Osteoblast (primary cell): ENCODE data around the gene C1orf159. TPM values are rescaled to one million over a fixed set of nuclear protein-coding genes. Genes with fewer than 3 reads are reported as not detected.

Experiments used
- DNase-seq: peaks from one replicate; pipeline ENCODE4 v3.0.0; 2011; ENCODE audit warnings: low spot score, mixed read lengths; ENCODE audit not compliant: insufficient read length; ENCODE audit errors: missing footprints
- H2AFZ ChIP-seq: 2 replicates; pipeline ENCODE4 v1.6.0; 2011; ENCODE audit warnings: mild to moderate bottlenecking, low read length
- H3K27ac ChIP-seq: 2 replicates; pipeline ENCODE4 v1.5.1; 2011; ENCODE audit warnings: mild to moderate bottlenecking, low read depth, low read length, moderate library complexity
- H3K27me3 ChIP-seq: 2 replicates; pipeline ENCODE4 v1.6.0; 2012; ENCODE audit warnings: mild to moderate bottlenecking, control low read depth, inconsistent platforms, low read length, moderate library complexity; ENCODE audit not compliant: insufficient read depth
- H3K36me3 ChIP-seq: 2 replicates; pipeline ENCODE4 v1.5.1; 2011; ENCODE audit warnings: mild to moderate bottlenecking, low read length, control low read depth, moderate library complexity; ENCODE audit not compliant: insufficient read depth
- H3K4me1 ChIP-seq: 2 replicates; pipeline ENCODE4 v1.5.1; 2011; ENCODE audit warnings: mild to moderate bottlenecking, low read length, control low read depth, moderate library complexity; ENCODE audit not compliant: insufficient read depth
- H3K4me2 ChIP-seq: 2 replicates; pipeline ENCODE4 v1.6.0; 2011; ENCODE audit warnings: mild to moderate bottlenecking, low read length; ENCODE audit not compliant: insufficient read depth
- H3K4me3 ChIP-seq: fragments of 200-600 bp; sonication (generic); 3 replicates; pipeline ENCODE4 v1.5.1; 2012; ENCODE audit warnings: mild to moderate bottlenecking, low read length, inconsistent platforms; ENCODE audit not compliant: insufficient read depth
- H3K79me2 ChIP-seq: 2 replicates; pipeline ENCODE4 v1.6.0; 2012; ENCODE audit warnings: mild to moderate bottlenecking, low read length, control low read depth, inconsistent platforms; ENCODE audit not compliant: insufficient read depth
- H3K9me3 ChIP-seq: 2 replicates; pipeline ENCODE4 v1.5.1; 2011; ENCODE audit warnings: low read depth, low read length, control low read depth
- H4K20me1 ChIP-seq: 2 replicates; pipeline ENCODE4 v1.6.0; 2012; ENCODE audit warnings: mild to moderate bottlenecking, low read length, control low read depth; ENCODE audit not compliant: insufficient read depth
- total RNA-seq: library from RNA; depleted of rRNA; stranded (reverse); fragments of >200 nt; gene quantifications from 2 replicates; pipeline ENCODE4 v1.2.3, GENCODE V29; 2012
- TF ChIP-seq, protein P1 (sequence below): IDR thresholded peaks from 2 replicates; pipeline ENCODE4 v1.5.1; 2011; ENCODE audit warnings: mild to moderate bottlenecking, low read depth, low read length, moderate library complexity; ENCODE audit errors: extremely low read depth

The C1orf159 gene
- total RNA-seq, 1 donor, result 5.4 TPM

DNA sequence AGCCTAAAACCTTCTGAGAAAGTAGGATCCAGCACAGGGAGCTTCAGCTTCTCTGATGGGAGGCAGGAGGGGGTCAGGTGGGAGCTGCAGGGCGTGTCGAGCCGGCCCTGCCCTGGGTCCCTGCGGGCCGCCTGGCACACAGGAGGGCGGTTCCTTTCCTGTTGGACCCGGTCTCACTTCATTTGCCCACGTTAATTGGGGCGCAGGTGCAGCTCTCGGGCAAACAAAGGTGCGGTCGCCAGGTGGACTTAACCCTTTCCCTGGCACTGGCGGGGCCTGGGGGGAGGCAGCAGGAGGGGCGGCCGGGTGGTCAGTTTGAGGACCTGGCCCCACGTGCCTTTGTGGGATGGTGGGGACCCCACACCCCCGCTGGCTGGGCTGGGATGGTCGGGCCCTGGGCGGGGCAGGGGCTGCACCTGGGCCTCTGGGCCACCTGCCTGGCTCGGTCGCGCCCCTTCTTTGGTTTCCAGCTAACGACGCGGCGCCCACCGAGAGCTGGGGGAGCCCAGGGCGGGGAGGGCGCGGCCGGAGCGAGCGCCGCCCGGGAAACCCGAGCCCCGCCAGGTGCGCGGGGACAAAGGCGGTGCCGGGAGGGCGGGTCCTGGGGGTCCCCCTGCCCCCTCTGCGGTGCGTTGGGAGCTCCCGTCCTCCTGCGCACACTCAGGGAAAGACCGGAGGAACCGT is 20.8 kb upstream of the C1orf159 start:
- no peaks in the 10 kb centered on the region for H3K9me3 ChIP-seq
- H2AFZ ChIP-seq, result no peak overlapping the region

DNA sequence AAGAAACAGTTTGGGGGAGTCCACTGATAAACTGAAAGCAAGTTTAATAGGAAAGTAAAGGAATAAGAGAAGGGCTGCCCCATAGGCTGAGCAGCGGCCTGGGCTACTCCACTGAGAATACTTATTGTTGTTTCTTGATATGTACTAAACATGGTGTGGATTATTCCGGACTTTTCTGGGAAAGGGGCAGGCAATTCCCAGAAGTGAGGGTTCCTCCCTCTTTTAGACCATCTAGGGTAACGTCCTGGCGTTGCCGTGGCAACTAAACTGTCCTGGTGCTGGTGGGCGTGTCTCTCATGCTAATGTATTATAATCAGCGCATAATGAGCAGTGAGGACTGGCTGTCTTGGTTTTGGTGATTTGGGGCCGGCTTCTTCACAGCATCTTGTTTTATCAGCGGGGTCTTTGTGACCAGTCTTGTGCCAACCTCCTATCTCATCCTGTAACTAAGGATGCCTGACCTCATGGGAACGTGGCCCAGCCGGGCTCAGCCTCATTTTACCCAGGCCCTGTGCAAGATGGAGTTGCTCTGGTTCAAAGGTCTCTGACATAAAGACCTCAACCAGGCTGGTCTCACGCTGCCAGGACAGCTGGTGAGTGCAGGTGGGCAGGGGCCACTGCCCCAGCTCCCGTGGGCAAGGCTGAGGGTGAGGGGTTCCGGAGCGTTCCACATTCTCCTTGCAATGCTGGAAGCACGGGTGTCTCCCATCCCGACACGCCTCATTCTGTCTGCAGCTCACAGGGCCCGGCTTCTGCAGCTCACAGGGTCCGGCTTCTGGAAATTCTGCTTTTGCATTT is 19.6 kb upstream of the C1orf159 start:
- Histone ChIP-seq H3K36me3 (no peaks in the 10 kb centered on the region), H3K4me3 (no peak overlapping the region), H3K4me1 (no peaks in the 10 kb centered on the region), H3K79me2 (no peaks in the 10 kb centered on the region), H3K4me2 (no peak overlapping the region), H3K27me3 (no peaks in the 10 kb centered on the region), H3K9me3 (no peaks in the 10 kb centered on the region), H3K27ac (no peak overlapping the region), H2AFZ (no peak overlapping the region), H4K20me1 (no peaks in the 10 kb centered on the region)
- TF ChIP-seq, protein P1, sequence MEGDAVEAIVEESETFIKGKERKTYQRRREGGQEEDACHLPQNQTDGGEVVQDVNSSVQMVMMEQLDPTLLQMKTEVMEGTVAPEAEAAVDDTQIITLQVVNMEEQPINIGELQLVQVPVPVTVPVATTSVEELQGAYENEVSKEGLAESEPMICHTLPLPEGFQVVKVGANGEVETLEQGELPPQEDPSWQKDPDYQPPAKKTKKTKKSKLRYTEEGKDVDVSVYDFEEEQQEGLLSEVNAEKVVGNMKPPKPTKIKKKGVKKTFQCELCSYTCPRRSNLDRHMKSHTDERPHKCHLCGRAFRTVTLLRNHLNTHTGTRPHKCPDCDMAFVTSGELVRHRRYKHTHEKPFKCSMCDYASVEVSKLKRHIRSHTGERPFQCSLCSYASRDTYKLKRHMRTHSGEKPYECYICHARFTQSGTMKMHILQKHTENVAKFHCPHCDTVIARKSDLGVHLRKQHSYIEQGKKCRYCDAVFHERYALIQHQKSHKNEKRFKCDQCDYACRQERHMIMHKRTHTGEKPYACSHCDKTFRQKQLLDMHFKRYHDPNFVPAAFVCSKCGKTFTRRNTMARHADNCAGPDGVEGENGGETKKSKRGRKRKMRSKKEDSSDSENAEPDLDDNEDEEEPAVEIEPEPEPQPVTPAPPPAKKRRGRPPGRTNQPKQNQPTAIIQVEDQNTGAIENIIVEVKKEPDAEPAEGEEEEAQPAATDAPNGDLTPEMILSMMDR, result no peak
- DNase-seq, result no peak

More for the DNA sequence above, 20.8 kb upstream of the C1orf159 start:
- H4K20me1 ChIP-seq, result no peaks in the 10 kb centered on the region
- TF ChIP-seq, protein P1, result no peak
- H3K27me3 ChIP-seq, result no peaks in the 10 kb centered on the region
- H3K4me1 ChIP-seq, result no peaks in the 10 kb centered on the region
- no peaks in the 10 kb centered on the region for H3K79me2 ChIP-seq
- H3K27ac ChIP-seq, result no peak overlapping the region
- H3K4me2 ChIP-seq, result no peak overlapping the region
- H3K4me3 ChIP-seq, result no peak overlapping the region
- DNase-seq, result no peak
- no peaks in the 10 kb centered on the region for H3K36me3 ChIP-seq

DNA sequence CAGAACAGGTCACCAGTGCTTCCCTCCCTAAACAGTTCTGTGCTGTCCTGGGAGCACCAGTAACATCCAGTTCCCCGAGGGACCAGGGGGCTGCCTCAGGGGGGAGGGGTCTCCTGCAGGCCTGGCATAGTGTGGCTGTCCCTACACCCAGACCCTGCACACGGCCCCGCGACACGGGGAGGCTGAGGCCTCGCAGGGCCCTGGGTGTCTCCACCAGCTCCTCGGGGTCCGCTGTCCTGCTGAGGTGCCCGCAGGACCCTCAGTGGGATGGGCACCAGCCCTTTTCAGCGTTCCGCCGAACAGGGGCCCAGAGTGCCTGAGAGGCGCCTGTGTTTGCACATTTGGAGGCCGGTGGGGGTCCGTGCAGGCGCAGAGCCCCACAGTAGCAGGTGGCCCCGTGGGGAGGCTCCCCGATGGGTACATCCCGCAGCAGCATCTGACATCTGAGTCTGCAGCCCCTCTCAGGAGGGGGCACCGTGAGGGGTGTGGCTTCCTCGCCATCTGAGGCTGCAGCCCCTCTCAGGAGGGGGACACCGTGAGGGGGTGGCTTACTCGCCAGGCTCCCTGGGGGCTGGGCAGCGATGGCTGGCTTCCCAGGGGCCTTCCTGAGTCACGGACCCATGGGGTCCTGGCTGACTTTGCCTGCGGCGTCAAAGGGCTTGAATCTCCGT is 18.5 kb upstream of the C1orf159 start:
- no peaks in the 10 kb centered on the region for H3K79me2 ChIP-seq
- H3K27me3 ChIP-seq, result no peaks in the 10 kb centered on the region
- no peaks in the 10 kb centered on the region for H4K20me1 ChIP-seq
- H3K4me3 ChIP-seq, result no peak overlapping the region
- H3K9me3 ChIP-seq, result no peaks in the 10 kb centered on the region
- H2AFZ ChIP-seq, result no peak overlapping the region
- H3K4me2 ChIP-seq, result no peak overlapping the region
- no peaks in the 10 kb centered on the region for H3K4me1 ChIP-seq
- TF ChIP-seq, protein P1, result no peak
- DNase-seq, result no peak
- no peaks in the 10 kb centered on the region for H3K36me3 ChIP-seq
- no peak overlapping the region for H3K27ac ChIP-seq
